ENCODE data around the gene RASEF. TPM values are rescaled to one million over a fixed set of nuclear protein-coding genes. Genes with fewer than 3 reads are reported as not detected.
"Not testable (repeated sequence)": the region's sequence is repeated elsewhere in the genome, so short reads cannot be mapped to it uniquely, and the experiment has no call there.

Gene RASEF
- total RNA-seq, 4 donors from 2014 or later = 43.9 to 65.5 (median 63.1) TPM

DNA sequence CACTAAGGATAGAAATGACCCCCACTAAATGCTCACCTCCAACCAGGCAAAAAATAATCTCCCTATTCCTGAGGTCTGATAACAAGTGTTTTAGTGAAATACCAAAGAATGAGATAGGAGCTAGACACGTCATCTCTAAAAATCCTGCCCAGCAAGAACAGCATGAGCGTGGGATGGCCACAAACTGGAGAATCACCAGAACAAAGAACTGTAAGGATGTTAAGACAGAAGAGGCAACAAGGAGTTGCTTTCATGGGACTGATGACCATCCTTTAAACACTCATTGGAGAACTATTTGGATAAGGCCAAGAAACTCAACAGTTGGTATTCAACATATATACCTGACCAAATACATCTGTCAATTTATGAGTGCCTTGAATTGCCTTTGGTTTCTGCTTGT is 113.7 kb downstream of the RASEF start:
- H3K27ac ChIP-seq = no peak overlapping the region
- intact Hi-C loops (cut with DNase I) = no loop called here
- no peaks in the 10 kb centered on the region for H3K4me1 ChIP-seq
- H3K27me3 ChIP-seq = no peaks in the 10 kb centered on the region
- 94 to 100% methylated on average over 2 of the region's 2 CpGs for WGBS, 2 donors
- no peaks in the 10 kb centered on the region for H3K36me3 ChIP-seq
- no peak for DNase-seq
- TF ChIP-seq CTCF (IDR thresholded peaks at IDR 0.05) (no peak), POLR2A (IDR thresholded peaks at IDR 0.05) (no peak)
- no peak overlapping the region for H3K4me3 ChIP-seq (replicated peaks in 1 of 3)
- no peaks in the 10 kb centered on the region for H3K9me3 ChIP-seq

GRCh38 chr9:82940376-82940775 is 122.6 kb downstream of the RASEF start:
- Histone ChIP-seq H3K36me3 (no peaks in the 10 kb centered on the region), H3K9me3 (no peaks in the 10 kb centered on the region), H3K27me3 (no peaks in the 10 kb centered on the region), H3K27ac (peak overlapping the region; percentile 48 to 70 (median 69)), H3K4me3 (replicated peaks in 1 of 3) (no peak overlapping the region), H3K4me1 (peaks cover 11 to 23% of the 10 kb centered on the region in 2 donors)
- DNase-seq = peak; percentile 31 to 60
- intact Hi-C loops (cut with DNase I) = no loop called here
- TF ChIP-seq CTCF (IDR thresholded peaks at IDR 0.05) = no peak
- no peak for TF ChIP-seq POLR2A (IDR thresholded peaks at IDR 0.05)
- 57 to 78% methylated on average over 7 of the region's 7 CpGs for WGBS, 2 donors

GRCh38 chr9:82939451-82939850 is 123.5 kb downstream of the RASEF start:
- no peaks in the 10 kb centered on the region for H3K36me3 ChIP-seq
- peak; percentile 79 to 86 for DNase-seq
- TF ChIP-seq POLR2A (IDR thresholded peaks at IDR 0.05) (no peak), CTCF (IDR thresholded peaks at IDR 0.05) (no peak)
- 26 to 28% methylated on average over 2 of the region's 2 CpGs for WGBS, 2 donors
- H3K4me1 ChIP-seq = peaks cover 11 to 23% of the 10 kb centered on the region in 2 donors
- no peaks in the 10 kb centered on the region for H3K27me3 ChIP-seq
- peak overlapping the region; percentile 69 to 88 (median 70) for H3K27ac ChIP-seq
- no peaks in the 10 kb centered on the region for H3K9me3 ChIP-seq
- H3K4me3 ChIP-seq (replicated peaks in 1 of 3) = no peak overlapping the region
- intact Hi-C loops (cut with DNase I) = no loop called here

- intact Hi-C loops (cut with DNase I) = no loop called here
- H3K4me1 ChIP-seq = peaks cover 11 to 23% of the 10 kb centered on the region in 2 donors
- peak overlapping the region; percentile 69 to 88 (median 70) for H3K27ac ChIP-seq
- no peak for DNase-seq
- H3K27me3 ChIP-seq = no peaks in the 10 kb centered on the region
- no peak for TF ChIP-seq POLR2A (IDR thresholded peaks at IDR 0.05)
- TF ChIP-seq CTCF (IDR thresholded peaks at IDR 0.05) = no peak
- 74 to 78% methylated on average over 3 of the region's 3 CpGs for WGBS, 2 donors
- H3K36me3 ChIP-seq = no peaks in the 10 kb centered on the region
- H3K4me3 ChIP-seq (replicated peaks in 1 of 3) = no peak overlapping the region
- H3K9me3 ChIP-seq = no peaks in the 10 kb centered on the region
Measured at GRCh38 chr9:82938426-82939218, 124.3 kb downstream of the RASEF start.

DNA sequence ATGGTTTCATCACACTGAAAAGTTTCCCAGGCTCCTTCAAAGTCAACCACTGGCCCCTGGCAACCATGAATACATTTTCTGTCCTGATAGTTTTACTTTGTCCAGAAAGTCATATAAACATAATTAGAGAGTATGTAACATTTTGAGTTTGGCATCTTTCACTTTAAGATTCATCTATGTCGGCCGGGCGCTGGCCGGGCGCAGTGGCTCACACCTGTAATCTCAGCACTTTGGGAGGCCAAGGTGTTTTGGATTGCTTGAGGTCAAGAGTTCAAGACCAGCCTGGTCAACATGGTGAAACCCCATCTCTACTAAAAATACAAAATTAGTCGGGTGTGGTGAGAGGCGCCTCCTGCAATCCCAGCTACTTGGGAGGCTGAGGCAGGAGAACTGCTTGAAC is 126.4 kb downstream of the RASEF start:
- intact Hi-C loops (cut with DNase I); H3K27ac ChIP-seq: not testable (repeated sequence)

More for the DNA sequence above, 126.4 kb downstream of the RASEF start:
- DNase-seq; H3K36me3 ChIP-seq; H3K9me3 ChIP-seq; H3K27me3 ChIP-seq; H3K4me3 ChIP-seq (replicated peaks in 1 of 3): not testable (repeated sequence)
- peaks cover 11 to 23% of the 10 kb centered on the region in 2 donors for H3K4me1 ChIP-seq
- 95% methylated on average over 7 of the region's 7 CpGs for WGBS, 2 donors

Measured in thyroid gland (tissue), 4 donors.